Suprapubic skin (tissue), 4 donors: ENCODE data around the gene PRKCZ.

ENCODE experiments used
- POLR2A ChIP-seq, 2 donors: fragments of 450-650 bp; IDR thresholded peaks; one replicate each; pipeline ENCODE4 v1.6.1; 2017; ENCODE audit warnings: antibody characterized with exemption in 2 of 2, mild to moderate bottlenecking in 2 of 2, moderate library complexity in 2 of 2
- POLR2AphosphoS5 ChIP-seq, 3 donors: sonication (generic); formaldehyde crosslinking; IDR thresholded peaks; one replicate each; pipeline ENCODE4 v1.6.1; 2017; ENCODE audit warnings: antibody characterized with exemption in 3 of 3
- TF ChIP-seq, protein P1 (sequence below), 2 donors: fragments of 200-600 bp in 1 of 2; fragments of 450-650 bp in 1 of 2; sonication (generic) in 1 of 2; IDR thresholded peaks; one replicate each; pipeline ENCODE4 v1.5.1; 2016 to 2019; ENCODE audit warnings: antibody characterized with exemption in 2 of 2, mild to moderate bottlenecking in 1 of 2, moderate library complexity in 1 of 2

DNA sequence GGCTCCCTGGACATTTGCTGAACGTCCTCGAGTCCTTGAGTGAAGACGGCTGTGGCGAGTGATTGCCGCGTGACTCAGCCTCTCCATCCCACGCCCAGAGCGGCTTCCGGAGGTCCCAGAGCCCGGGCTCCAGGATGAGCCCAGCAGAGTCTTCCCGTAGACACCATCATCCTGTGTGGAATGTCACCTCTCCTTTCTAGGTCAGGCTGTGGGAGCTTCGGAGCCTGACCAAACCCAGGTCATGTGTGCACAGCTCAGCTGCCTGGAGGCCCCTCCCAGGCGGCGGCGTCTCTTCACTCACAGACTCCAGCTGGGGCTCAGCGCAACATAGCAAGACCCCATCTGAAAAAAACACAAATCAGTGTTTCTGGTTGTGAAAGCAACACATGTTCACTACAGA, 38.2 kb downstream of the PRKCZ start:
- TF ChIP-seq, protein P1, sequence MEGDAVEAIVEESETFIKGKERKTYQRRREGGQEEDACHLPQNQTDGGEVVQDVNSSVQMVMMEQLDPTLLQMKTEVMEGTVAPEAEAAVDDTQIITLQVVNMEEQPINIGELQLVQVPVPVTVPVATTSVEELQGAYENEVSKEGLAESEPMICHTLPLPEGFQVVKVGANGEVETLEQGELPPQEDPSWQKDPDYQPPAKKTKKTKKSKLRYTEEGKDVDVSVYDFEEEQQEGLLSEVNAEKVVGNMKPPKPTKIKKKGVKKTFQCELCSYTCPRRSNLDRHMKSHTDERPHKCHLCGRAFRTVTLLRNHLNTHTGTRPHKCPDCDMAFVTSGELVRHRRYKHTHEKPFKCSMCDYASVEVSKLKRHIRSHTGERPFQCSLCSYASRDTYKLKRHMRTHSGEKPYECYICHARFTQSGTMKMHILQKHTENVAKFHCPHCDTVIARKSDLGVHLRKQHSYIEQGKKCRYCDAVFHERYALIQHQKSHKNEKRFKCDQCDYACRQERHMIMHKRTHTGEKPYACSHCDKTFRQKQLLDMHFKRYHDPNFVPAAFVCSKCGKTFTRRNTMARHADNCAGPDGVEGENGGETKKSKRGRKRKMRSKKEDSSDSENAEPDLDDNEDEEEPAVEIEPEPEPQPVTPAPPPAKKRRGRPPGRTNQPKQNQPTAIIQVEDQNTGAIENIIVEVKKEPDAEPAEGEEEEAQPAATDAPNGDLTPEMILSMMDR (IDR thresholded peaks at IDR 0.05) = no peak
- TF ChIP-seq POLR2AphosphoS5 (IDR thresholded peaks at IDR 0.05) (no peak), POLR2A (IDR thresholded peaks at IDR 0.05) (no peak)
